Gastrocnemius medialis (tissue), 4 donors: ENCODE data around the gene RBMS3. TPM values are rescaled to one million over a fixed set of nuclear protein-coding genes. Genes with fewer than 3 reads are reported as not detected.

ENCODE experiments used
- ATAC-seq, 2 donors: fragments of 150-250 bp; one replicate each; pipeline ENCODE4 v1.9.1; 2016
- DNase-seq, 2 donors: peaks; one replicate each; pipeline ENCODE4 v3.0.0-alpha.2; 2019
- H3K27ac ChIP-seq, 4 donors: fragments of 200-600 bp; sonication (generic); 1 replicate in 1 of 4; 2 replicates in 3 of 4; pipeline ENCODE4 v1.5.1; 2016 to 2018; ENCODE audit warnings: mild to moderate bottlenecking in 2 of 4, moderate library complexity in 1 of 4
- H3K27me3 ChIP-seq, 3 donors: fragments of 200-600 bp; sonication (generic) in 2 of 3; 1 replicate in 1 of 3; 2 replicates in 2 of 3; pipeline versions ENCODE4 v1.5.1 to v1.6.0; 2016 to 2019; ENCODE audit warnings: mild to moderate bottlenecking in 1 of 3, moderate library complexity in 1 of 3
- H3K36me3 ChIP-seq, 2 donors: fragments of 200-600 bp; sonication (generic) in 1 of 2; one replicate each; pipeline ENCODE4 v1.5.1; 2017 to 2018
- H3K4me1 ChIP-seq, 2 donors: fragments of 200-600 bp; sonication (generic) in 1 of 2; one replicate each; pipeline ENCODE4 v1.5.1; 2016 to 2017; ENCODE audit warnings: mild to moderate bottlenecking in 2 of 2
- H3K4me3 ChIP-seq, 4 donors: fragments of 200-600 bp; sonication (generic) in 3 of 4; 1 replicate in 1 of 4; 2 replicates in 3 of 4; pipeline ENCODE4 v1.5.1; 2016 to 2019; ENCODE audit warnings: mild to moderate bottlenecking in 2 of 4
- H3K9me3 ChIP-seq, 3 donors: fragments of 200-600 bp; sonication (generic) in 2 of 3; 1 replicate in 1 of 3; 2 replicates in 2 of 3; pipeline ENCODE4 v1.5.1; 2016 to 2019
- POLR2A ChIP-seq, 2 donors: fragments of 450-650 bp; IDR thresholded peaks; one replicate each; pipeline ENCODE4 v1.6.1; 2017; ENCODE audit warnings: antibody characterized with exemption in 2 of 2, mild to moderate bottlenecking in 2 of 2, moderate library complexity in 2 of 2
- in situ Hi-C, 4 donors: fragments of 200-750 bp; cut with MboI; loops; one replicate each; pipeline versions ENCODE4 v1.15.0 to v1.8.0; 2017; ENCODE audit warnings: low sequenced_read_pairs in 4 of 4
- intact Hi-C: fragments of 100-400 bp; cut with DNase I; formaldehyde crosslinking; loops from one replicate; pipeline ENCODE4 v1.15.1; 2023; ENCODE audit warnings: low total_unique reads
- total RNA-seq, 4 donors: library from RNA; depleted of rRNA; stranded (reverse); fragments of >200 nt; gene quantifications; one replicate each; pipeline versions ENCODE4 v1.1.0 to v1.2.3, GENCODE V29; 2016
- TF ChIP-seq, protein P1 (sequence below), 5 experiments: fragments of 450-650 bp in 3 of 5; fragments of 200-600 bp in 2 of 5; sonication (generic) in 2 of 5; IDR thresholded peaks in 4 of 5; conservative IDR thresholded peaks in 1 of 5; 1 replicate in 4 of 5; 2 replicates in 1 of 5; pipeline ENCODE4 v1.5.1; 2016 to 2019; ENCODE audit warnings: antibody characterized with exemption in 5 of 5, mild to moderate bottlenecking in 3 of 5, moderate library complexity in 3 of 5

RBMS3 gene
- total RNA-seq, 4 donors from 2014 or later = 16.1 to 38.8 (median 22.7) TPM

GRCh38 chr3:29644261-29644660 is 363.4 kb downstream of the RBMS3 start:
- peaks cover 51% of the 10 kb centered on the region in 2 donors for H3K4me1 ChIP-seq
- intact Hi-C loops = loop anchor here (5.0 kb wide), 3 partner anchors 113 to 1297 kb away; partner anchors contain the start of genes AZI2, RBMS3 and ZCWPW2

GRCh38 chr3:29644956-29645636 is 364.2 kb downstream of the RBMS3 start:
- Histone ChIP-seq H3K27ac (peak overlapping the region in 1 of 4 donors; percentile 84), H3K4me1 (peaks cover 42 to 52% of the 10 kb centered on the region in 2 donors), H3K36me3 (no peaks in the 10 kb centered on the region), H3K9me3 (no peaks in the 10 kb centered on the region), H3K4me3 (no peak overlapping the region), H3K27me3 (no peaks in the 10 kb centered on the region)
- DNase-seq (no peak), ATAC-seq (no peak)
- in situ Hi-C loops (no loop called here), intact Hi-C loops (loop anchor here (5.0 kb wide), 3 partner anchors 112 to 1298 kb away; partner anchors contain the start of genes AZI2, RBMS3 and ZCWPW2)
- TF ChIP-seq POLR2A (IDR thresholded peaks at IDR 0.05) = no peak
- TF ChIP-seq, protein P1, sequence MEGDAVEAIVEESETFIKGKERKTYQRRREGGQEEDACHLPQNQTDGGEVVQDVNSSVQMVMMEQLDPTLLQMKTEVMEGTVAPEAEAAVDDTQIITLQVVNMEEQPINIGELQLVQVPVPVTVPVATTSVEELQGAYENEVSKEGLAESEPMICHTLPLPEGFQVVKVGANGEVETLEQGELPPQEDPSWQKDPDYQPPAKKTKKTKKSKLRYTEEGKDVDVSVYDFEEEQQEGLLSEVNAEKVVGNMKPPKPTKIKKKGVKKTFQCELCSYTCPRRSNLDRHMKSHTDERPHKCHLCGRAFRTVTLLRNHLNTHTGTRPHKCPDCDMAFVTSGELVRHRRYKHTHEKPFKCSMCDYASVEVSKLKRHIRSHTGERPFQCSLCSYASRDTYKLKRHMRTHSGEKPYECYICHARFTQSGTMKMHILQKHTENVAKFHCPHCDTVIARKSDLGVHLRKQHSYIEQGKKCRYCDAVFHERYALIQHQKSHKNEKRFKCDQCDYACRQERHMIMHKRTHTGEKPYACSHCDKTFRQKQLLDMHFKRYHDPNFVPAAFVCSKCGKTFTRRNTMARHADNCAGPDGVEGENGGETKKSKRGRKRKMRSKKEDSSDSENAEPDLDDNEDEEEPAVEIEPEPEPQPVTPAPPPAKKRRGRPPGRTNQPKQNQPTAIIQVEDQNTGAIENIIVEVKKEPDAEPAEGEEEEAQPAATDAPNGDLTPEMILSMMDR (IDR thresholded peaks at IDR 0.05 in 4 of 5, conservative IDR thresholded peaks at IDR 0.05 in 1 of 5) = no peak

More at GRCh38 chr3:29644261-29644660, 363.4 kb downstream of the RBMS3 start:
- ATAC-seq = peak; percentile 45 to 46
- Histone ChIP-seq H3K36me3 (no peaks in the 10 kb centered on the region), H3K27ac (peak overlapping the region; percentile 82 to 85 (median 83)), H3K27me3 (no peaks in the 10 kb centered on the region), H3K9me3 (no peaks in the 10 kb centered on the region), H3K4me3 (no peak overlapping the region)
- TF ChIP-seq, protein P1 (IDR thresholded peaks at IDR 0.05 in 4 of 5, conservative IDR thresholded peaks at IDR 0.05 in 1 of 5) = peak in 1 of 5 experiments; percentile 28
- no peak for TF ChIP-seq POLR2A (IDR thresholded peaks at IDR 0.05)
- no peak for DNase-seq
- in situ Hi-C loops = no loop called here

- DNase-seq (no peak), ATAC-seq (no peak)
- in situ Hi-C loops = no loop called here
- intact Hi-C loops = no loop called here
- no peaks in the 10 kb centered on the region for H3K27me3 ChIP-seq
- H3K27ac ChIP-seq = no peak overlapping the region
- no peaks in the 10 kb centered on the region for H3K36me3 ChIP-seq
- no peak overlapping the region for H3K4me3 ChIP-seq
- no peak for TF ChIP-seq POLR2A (IDR thresholded peaks at IDR 0.05)
- TF ChIP-seq, protein P1 (IDR thresholded peaks at IDR 0.05 in 4 of 5, conservative IDR thresholded peaks at IDR 0.05 in 1 of 5) = no peak
- H3K9me3 ChIP-seq = no peaks in the 10 kb centered on the region
- peaks cover 40 to 47% of the 10 kb centered on the region in 2 donors for H3K4me1 ChIP-seq
These were observed 365.2 kb downstream of the RBMS3 start for GRCh38 chr3:29646043-29646442.

DNA sequence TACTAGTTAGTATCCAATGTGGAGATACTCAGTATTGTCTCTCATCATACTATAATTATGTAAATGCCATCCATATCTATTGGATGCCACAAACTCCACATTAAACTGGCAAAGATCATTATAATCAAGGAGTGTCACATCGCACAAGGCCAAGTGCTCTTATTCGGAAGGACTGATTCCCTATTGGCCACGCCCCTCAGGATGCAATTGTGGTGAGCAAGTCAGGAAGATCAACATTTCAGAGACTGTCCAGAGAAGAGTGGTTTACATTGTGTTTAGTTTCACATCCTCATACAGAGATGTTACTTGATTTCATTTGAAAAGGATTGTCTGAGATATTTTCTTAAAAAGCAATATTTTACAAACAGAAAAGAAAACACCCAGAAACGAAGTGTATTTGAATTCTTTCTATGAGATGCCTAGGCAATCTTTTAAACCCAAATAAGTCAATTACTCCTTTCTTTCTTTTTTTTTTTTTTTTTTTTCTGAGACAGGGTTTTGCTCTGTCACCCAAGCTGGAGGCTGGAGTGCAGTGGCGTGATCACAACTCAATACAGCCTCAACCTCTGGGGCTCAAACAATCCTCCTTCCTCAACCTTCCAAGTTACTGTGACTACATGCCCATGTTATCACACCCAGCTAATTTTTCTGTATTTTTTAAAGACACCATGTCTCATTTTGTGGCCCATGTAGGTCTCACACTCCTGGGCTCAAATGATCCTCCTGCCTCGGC is 369.1 kb downstream of the RBMS3 start:
- Histone ChIP-seq H3K27ac (no peak overlapping the region), H3K36me3 (no peaks in the 10 kb centered on the region), H3K27me3 (no peaks in the 10 kb centered on the region), H3K4me3 (no peak overlapping the region), H3K9me3 (no peaks in the 10 kb centered on the region), H3K4me1 (peaks cover 5 to 9% of the 10 kb centered on the region in 2 donors)
- intact Hi-C loops = no loop called here
- ATAC-seq (no peak), DNase-seq (no peak)
- no peak for TF ChIP-seq POLR2A (IDR thresholded peaks at IDR 0.05)
- TF ChIP-seq, protein P1 (IDR thresholded peaks at IDR 0.05 in 4 of 5, conservative IDR thresholded peaks at IDR 0.05 in 1 of 5) = no peak
- in situ Hi-C loops = no loop called here
